Neural cell (in vitro differentiated cells): Measurements from ENCODE around the gene SREBF1.

ENCODE experiments used
- CTCF ChIP-seq: fragments of 450-650 bp; IDR thresholded peaks from 2 replicates; pipeline ENCODE4 v1.5.1; 2014; ENCODE audit warnings: antibody characterized with exemption, mild to moderate bottlenecking, moderate library complexity; ENCODE audit not compliant: poor library complexity, severe bottlenecking
- EP300 ChIP-seq: fragments of 450-650 bp; conservative IDR thresholded peaks from 2 replicates; pipeline ENCODE4 v1.6.1; 2014; ENCODE audit warnings: antibody characterized with exemption, mild to moderate bottlenecking, moderate library complexity; ENCODE audit not compliant: poor library complexity, severe bottlenecking
- POLR2AphosphoS5 ChIP-seq: IDR thresholded peaks from 2 replicates; pipeline ENCODE4 v1.6.1; 2012
- REST ChIP-seq: IDR thresholded peaks from 2 replicates; pipeline ENCODE4 v1.6.1; 2012; ENCODE audit warnings: borderline replicate concordance
- SMC3 ChIP-seq: fragments of 450-650 bp; conservative IDR thresholded peaks from 2 replicates; pipeline ENCODE4 v1.6.1; 2014; ENCODE audit warnings: antibody characterized with exemption, mild to moderate bottlenecking, moderate library complexity; ENCODE audit not compliant: poor library complexity
- TAF1 ChIP-seq: IDR thresholded peaks from 2 replicates; pipeline ENCODE4 v1.6.1; 2012; ENCODE audit warnings: low read depth

- TF ChIP-seq CTCF (no peak), SMC3 (no peak), REST (peak; percentile 7), EP300 (no peak), POLR2AphosphoS5 (no peak), TAF1 (no peak)
Measured at GRCh38 chr17:17835415-17836249, 1.2 kb downstream of the SREBF1 start.
